Endothelial cell of umbilical vein (primary cell): ENCODE measurements around the gene ZC2HC1C.

Experiments used
- CTCF ChIP-seq, 2 donors: IDR thresholded peaks; 1 replicate in 1 of 2; 2 replicates in 1 of 2; pipeline ENCODE4 v1.5.1; 2011; ENCODE audit warnings: low read length in 2 of 2, mild to moderate bottlenecking in 2 of 2, moderate library complexity in 2 of 2, control low read depth in 1 of 2, inconsistent platforms in 1 of 2, low read depth in 1 of 2; ENCODE audit not compliant: insufficient read depth in 1 of 2; ENCODE audit errors: extremely low read depth in 1 of 2
- EZH2 ChIP-seq: IDR thresholded peaks from 2 replicates; pipeline ENCODE4 v1.6.1; 2012; ENCODE audit warnings: borderline replicate concordance, low read depth, mild to moderate bottlenecking, moderate library complexity, low read length, inconsistent platforms; ENCODE audit not compliant: severe bottlenecking
- FOS ChIP-seq: IDR thresholded peaks from 2 replicates; pipeline ENCODE4 v1.6.1; 2011; ENCODE audit warnings: mild to moderate bottlenecking, low read length, moderate library complexity, borderline replicate concordance; ENCODE audit not compliant: insufficient read depth
- GATA2 ChIP-seq: IDR thresholded peaks from 2 replicates; pipeline ENCODE4 v1.7.0; 2011; ENCODE audit warnings: low read depth, mild to moderate bottlenecking, moderate library complexity, mixed read lengths, low read length; ENCODE audit not compliant: insufficient read length, insufficient read depth
- JUN ChIP-seq: IDR thresholded peaks from 2 replicates; pipeline ENCODE4 v1.6.1; 2011; ENCODE audit warnings: borderline replicate concordance, low read depth; ENCODE audit not compliant: insufficient read length, insufficient read depth
- MAX ChIP-seq: IDR thresholded peaks from 2 replicates; pipeline ENCODE4 v1.6.1; 2011; ENCODE audit not compliant: insufficient read depth, insufficient read length
- MYC ChIP-seq: IDR thresholded peaks from one replicate; pipeline ENCODE4 v1.6.1; 2011; ENCODE audit warnings: mild to moderate bottlenecking, low read depth, low read length
- POLR2A ChIP-seq: IDR thresholded peaks from 2 replicates; pipeline ENCODE4 v1.6.1; 2012; ENCODE audit warnings: low read depth, mild to moderate bottlenecking, control low read depth, low read length
- POLR2AphosphoS5 ChIP-seq: IDR thresholded peaks from 2 replicates; pipeline ENCODE4 v1.6.1; 2012; ENCODE audit warnings: low read depth, mild to moderate bottlenecking, control low read depth, low read length, moderate library complexity; ENCODE audit not compliant: insufficient read depth

GRCh38 chr14:75088153-75088552, 18.7 kb downstream of the ZC2HC1C start:
- TF ChIP-seq JUN (no peak), CTCF (IDR thresholded peaks at IDR 0.05; ENCODE audit: extremely low read depth in 1 of 2, insufficient read depth in 1 of 2, low read depth in 1 of 2, low read length in 2 of 2) (no peak), POLR2AphosphoS5 (no peak), POLR2A (no peak), EZH2 (no peak), MAX (no peak), FOS (no peak), MYC (no peak), GATA2 (no peak)
